Stimulated activated CD4-positive, alpha-beta T cell treated with anti-CD3 and anti-CD28 coated beads, Interleukin-2, amount 100 ng/mL, for 48 hours (primary cell): ENCODE results near the gene SUGP2.

Experiments used
- DNase-seq, 2 donors: peaks; one replicate each; pipeline ENCODE4 v3.0.0-alpha.2; 2020

The SUGP2 gene

DNA sequence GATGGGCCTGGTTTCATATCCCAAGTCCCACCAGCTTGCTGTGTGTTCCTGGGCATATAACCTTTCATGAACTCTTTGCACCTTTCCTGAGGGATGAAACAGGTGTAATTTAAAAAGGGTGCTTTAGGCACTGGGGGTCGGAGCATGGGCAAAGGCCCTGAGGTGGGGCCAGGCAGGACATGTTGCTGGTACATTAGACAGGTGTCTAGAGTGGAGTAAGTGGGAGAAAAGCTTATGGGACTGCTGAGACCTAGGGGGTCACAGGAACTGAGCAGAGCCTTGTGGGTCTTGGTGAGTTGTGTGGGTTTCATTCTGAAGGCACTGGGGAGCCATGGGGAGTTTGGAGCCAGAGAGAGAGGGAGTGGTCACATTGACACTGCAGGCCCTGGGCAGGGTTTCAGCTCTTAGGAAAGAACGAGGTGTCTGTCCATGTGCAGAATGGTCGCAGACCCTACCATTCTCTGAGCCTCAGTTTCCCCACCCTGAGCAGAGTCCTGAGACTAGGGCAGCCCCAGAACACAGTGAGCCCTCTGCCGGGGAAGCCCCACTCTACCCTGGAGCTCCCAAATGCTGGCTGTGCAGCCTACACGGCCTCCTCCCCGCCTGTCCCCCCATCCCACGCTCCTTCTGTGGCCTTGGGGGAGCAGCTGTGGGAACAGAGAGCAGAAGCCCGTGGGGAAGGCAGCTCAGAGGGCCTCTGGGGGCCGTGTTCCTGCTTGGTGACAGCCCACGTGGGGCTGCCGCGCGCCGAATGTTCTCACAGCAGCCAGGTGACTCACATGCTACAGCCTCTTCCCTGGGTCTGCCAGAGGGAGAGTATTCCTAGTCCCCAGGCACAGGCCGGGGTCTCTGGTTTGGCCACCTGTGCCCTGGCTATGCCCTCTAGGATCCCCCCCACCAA lies 85.0 kb downstream of the SUGP2 start:
- DNase-seq = no peak

DNA sequence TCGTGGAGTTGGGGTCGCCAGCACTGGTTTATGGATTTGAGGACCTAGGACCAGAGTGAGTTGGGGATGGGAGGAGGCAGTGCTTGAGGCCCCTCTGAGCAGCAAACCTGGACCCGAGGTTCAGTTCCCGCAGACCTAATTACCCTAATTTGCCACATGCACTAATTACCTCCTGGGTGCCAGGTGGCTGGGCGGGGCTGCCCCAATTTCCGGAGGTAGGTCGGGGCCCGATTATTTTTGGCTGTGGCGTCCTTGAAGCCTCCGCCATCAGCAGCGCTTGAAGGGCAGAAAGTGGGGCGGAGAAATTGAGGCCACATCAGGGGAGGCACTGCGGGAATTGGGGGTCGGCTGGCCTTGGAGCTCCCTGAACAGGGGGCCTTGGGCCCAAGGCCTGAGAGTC lies 86.4 kb downstream of the SUGP2 start:
- no peak for DNase-seq

DNA sequence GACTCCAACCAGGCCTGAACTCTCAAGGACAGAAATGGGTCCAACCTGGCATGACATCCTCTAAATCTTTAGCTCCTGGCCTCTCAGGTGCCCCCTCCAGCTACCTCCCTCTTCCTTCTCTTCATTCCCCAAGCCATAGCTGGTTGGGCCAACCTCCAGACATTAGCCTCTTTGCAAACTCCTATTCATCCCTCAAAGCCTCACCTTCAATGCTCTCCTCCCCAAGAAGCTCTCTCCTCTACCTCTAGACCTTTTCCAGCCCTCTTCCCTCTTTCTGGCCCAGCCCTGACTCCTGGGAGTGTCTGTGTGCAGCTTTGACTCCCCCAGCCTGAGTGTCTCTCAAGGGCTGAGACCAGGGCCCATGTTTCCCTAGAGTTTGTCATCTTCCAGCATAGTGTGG lies 87.0 kb downstream of the SUGP2 start:
- no peak for DNase-seq

DNA sequence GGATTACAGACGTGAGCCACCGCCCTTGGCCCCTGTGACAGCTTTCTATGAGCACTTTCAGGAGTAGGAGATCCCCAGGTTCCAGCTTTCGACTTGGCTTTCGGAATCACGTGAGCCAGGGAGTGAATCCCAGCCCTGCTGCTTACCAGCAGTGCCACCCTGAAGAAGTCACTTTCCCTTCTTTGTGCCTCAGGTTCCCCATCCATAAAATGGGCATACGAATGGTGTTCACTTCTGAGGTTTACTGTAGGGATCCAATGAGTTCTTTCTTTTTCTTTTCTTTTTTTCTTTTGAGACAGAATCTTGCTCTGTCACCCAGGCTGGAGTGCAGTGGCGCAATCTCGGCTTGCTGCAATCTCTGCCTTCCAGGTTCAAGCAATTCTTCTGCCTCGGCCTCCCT lies 88.0 kb downstream of the SUGP2 start:
- DNase-seq = no peak

DNA sequence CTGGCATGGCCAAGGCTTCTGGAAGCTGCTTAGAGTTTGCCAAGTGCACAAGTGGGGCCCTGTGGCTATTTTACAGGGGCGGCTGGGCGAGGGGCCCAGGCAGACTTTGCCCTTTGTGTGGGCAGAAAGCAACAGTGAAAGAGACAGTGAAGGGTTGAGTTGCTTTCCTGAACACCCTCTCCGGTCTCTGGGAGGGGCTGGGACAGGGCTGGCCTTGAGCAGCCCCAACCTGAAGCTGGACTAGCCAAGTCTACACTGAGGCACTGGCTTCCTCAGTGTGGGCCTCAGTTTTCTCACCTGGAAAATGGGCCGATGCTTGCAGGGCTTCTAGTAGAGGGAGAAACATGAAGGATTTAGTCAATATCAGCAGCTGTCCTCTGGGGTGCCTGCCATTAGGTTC lies 89.9 kb downstream of the SUGP2 start:
- no peak for DNase-seq

DNA sequence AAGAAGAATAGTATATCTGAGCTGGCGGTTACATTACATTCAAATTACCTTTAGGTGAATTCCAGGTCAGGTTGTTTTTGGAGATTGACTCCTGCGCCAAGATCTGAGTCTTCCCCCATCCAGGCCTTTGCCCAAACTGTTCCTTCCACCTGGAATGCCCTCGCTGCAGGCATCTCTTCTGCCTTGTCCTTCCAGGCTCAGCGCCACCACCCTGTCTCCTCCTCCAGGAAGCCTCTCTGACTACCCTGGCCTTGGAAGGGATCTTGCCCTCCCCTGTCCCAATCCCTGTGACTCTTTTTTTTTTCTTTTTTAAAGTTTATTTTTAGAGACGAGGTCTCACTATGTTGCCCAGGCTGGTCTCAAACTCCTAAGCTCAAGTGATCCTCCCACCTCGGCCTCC lies 90.6 kb downstream of the SUGP2 start:
- DNase-seq = no peak

DNA sequence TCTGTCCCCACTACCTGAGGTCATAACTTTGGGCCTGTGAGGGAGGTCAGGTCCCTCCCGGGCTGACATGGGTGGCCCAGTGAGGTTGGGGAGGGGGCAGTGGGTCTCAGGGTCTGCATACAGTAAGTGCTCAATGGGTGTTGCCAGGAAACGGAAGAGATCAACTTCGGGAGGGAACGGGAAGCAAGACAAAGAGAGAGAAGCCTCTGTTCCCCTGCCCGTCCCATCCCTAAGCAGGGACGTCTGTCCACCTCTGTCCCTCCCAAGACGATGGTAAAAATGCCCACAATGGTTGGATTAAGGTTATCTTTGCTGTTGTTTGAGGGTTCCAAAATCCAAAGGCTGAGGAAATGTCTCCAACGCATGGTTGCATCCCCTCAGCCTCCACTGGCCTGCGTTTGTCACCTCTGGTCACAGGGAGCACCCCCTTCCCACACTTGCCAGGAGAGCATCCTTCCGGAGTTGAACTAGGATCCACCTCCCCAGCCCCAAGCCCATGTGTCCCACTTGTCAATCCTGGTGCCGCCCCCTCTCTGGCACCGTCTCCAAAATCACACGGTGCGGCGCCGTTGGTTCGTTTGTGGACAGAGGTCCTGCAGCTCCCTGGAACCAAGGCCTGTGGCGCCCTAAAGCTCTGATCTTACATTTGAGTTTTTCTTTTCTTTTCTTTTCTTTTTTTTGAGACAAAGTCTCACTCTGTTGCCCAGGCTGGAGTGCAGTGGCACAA lies 91.5 kb downstream of the SUGP2 start:
- no peak for DNase-seq
